ENCODE results near the gene DUSP15.

DNA sequence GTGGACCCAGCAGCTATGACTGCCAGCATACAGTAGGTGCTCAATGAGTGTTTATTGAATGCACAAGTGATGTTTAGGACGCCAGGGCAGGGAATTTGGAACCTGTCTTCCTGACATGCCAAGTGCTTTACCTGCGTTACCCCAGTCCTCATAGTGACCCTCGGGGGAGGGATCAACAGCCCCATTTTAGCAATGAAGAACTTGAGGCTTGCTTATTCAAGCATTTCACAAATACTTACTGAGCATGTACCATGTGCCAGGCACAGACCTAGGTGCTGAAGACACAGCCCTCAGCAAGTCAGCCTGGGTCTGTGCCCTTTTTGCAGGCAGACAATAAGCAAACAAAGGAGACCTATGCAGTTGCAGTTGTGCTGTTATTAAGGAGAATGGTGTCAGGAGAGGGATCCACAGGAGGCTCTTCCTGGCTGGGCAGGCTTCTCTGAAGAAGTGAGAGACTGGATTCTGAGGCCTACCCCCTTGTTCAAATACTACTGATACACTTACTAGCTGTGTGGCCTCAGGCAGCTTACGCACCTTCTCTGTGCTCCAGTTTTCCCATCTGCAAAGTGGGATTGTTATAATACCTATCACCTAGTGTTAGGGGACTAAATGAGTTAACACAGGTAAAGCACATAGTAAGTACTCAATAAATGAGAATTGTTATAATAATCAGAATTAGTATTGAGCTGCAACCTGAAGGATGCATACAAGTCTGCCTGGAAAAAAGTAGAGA lies 39.9 kb upstream of the DUSP15 start:
- TF ChIP-seq RAD21 (IDR thresholded peaks at IDR 0.05 in 1 of 2, conservative IDR thresholded peaks at IDR 0.05 in 1 of 2; ENCODE audit: low read depth in 2 of 2, low read length in 2 of 2), result no peak
- TF ChIP-seq CTCF (IDR thresholded peaks at IDR 0.05; ENCODE audit: control extremely low read depth in 1 of 3, insufficient read depth in 1 of 3, low read depth in 1 of 3, low read length in 3 of 3), result no peak
- TF ChIP-seq POLR2AphosphoS5 (IDR thresholded peaks at IDR 0.05; ENCODE audit: low read depth, low read length), result no peak

Data from H1 (cell line).